ENCODE measurements around the gene ARHGAP21.

The ARHGAP21 gene

DNA sequence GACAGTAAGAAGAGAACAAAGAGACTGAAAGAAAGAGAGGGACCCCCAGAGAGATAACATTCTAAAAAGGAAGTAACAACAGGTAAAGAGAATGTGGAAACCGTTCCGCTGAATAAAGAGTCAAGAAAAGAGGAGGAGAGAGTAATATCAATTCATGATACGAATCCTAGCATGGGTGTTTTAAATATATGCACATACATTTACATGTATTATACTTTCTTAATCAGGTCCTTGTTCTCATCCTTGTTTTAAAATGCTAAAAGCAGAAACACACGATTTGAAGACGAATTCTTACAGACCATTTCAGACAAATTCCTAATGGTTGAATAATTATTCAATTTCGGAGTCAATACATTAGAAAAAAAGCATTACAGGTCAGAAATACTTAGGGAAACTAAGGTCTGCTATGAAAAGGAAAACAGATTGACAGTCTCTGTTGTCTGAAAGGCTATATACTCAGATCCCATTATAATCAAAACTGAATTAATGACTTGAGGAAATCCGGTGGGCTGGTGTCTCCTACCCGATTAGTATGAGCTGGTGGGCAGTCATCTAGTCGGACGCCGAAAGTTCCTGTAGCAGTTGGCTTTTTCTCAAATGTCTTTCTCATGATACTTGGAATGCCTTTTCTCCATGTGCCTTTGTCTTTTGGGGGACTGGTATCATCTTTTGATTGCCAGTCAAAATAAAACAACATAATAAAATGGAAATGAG lies 127.3 kb downstream of the ARHGAP21 start:
- DNase-seq (ENCODE audit: low read depth) = no peak
- no peak overlapping the region for H3K4me3 ChIP-seq (replicated peaks; ENCODE audit: low read depth, low read length)
- no peak for TF ChIP-seq CTCF (IDR thresholded peaks at IDR 0.05; ENCODE audit: low read length, missing control alignments)

DNA sequence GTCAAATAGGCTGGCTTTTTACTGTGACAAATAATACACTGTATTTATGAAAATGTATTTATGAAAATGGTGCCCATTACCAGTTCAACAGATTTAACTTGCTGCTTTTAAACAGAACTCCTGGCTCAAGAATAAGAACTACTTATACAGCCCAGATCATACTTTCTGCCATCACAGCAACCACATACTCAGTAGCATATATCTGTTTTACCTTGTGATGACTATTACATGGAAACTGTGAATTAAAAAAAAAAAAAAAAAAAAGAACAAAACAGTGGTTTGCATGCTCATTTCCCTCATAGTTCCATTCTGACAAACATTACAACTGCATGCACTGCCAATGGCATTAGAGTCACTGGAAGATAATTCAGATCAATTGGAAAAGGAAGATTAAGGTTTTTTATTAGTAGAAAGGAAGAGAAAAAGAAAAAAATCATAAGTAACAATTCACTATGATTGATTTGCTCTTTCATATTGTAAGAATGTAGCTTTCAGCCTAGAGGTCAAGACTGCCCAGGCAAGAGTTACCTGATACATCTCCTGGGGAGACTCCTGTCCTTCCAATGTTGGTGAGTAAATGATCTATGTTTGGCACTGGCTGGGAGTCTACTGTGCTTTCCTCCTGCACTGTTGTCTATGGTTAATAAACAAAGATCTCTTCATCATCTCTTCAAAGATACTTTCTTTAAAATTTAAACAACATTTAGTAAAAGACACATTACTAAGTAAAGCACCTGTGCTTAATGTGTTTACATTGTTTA lies 132.8 kb downstream of the ARHGAP21 start:
- DNase-seq (ENCODE audit: low read depth) = no peak
- no peak for TF ChIP-seq CTCF (IDR thresholded peaks at IDR 0.05; ENCODE audit: low read length, missing control alignments)
- H3K4me3 ChIP-seq (replicated peaks; ENCODE audit: low read depth, low read length) = no peak overlapping the region

- no peak for TF ChIP-seq CTCF (IDR thresholded peaks at IDR 0.05; ENCODE audit: low read length, missing control alignments)
- DNase-seq (ENCODE audit: low read depth) = no peak
- no peak overlapping the region for H3K4me3 ChIP-seq (replicated peaks; ENCODE audit: low read depth, low read length)
These were observed 134.4 kb downstream of the ARHGAP21 start for GRCh38 chr10:24589265-24589664.

DNA sequence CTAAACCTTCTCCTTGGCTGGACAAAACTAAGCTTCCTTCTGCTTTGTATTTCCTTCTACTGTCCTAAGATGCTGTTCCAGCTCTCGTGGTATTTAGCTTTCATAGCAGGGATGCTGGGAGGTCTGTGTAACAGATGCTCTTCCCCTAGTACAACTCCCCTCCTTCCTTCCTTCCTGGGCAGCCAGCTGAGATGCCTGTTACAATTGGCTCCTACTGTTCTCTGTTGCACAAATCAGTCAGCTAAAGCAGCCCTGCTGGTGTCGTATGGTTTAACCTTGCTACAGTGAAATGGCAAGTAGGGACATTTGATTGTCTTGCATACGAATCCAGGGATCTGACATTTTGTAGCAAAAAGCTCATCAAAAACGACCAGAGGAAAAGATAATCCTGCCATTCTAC lies 143.8 kb downstream of the ARHGAP21 start:
- TF ChIP-seq CTCF (IDR thresholded peaks at IDR 0.05; ENCODE audit: low read length, missing control alignments) = no peak
- no peak overlapping the region for H3K4me3 ChIP-seq (replicated peaks; ENCODE audit: low read depth, low read length)
- DNase-seq (ENCODE audit: low read depth) = no peak

GRCh38 chr10:24579448-24579847 lies 144.2 kb downstream of the ARHGAP21 start:
- no peak for DNase-seq (ENCODE audit: low read depth)
- no peak for TF ChIP-seq CTCF (IDR thresholded peaks at IDR 0.05; ENCODE audit: low read length, missing control alignments)
- H3K4me3 ChIP-seq (replicated peaks; ENCODE audit: low read depth, low read length) = no peak overlapping the region

GRCh38 chr10:24575481-24576002 lies 148.1 kb downstream of the ARHGAP21 start:
- no peak overlapping the region for H3K4me3 ChIP-seq (replicated peaks; ENCODE audit: low read depth, low read length)
- DNase-seq (ENCODE audit: low read depth) = no peak
- no peak for TF ChIP-seq CTCF (IDR thresholded peaks at IDR 0.05; ENCODE audit: low read length, missing control alignments)
